Endothelial cell of umbilical vein (primary cell): Measurements from ENCODE around the gene GATAD2A.

Experiments
- CTCF ChIP-seq, 2 donors: IDR thresholded peaks; 1 replicate in 1 of 2; 2 replicates in 1 of 2; pipeline ENCODE4 v1.5.1; 2011; ENCODE audit warnings: low read length in 2 of 2, mild to moderate bottlenecking in 2 of 2, moderate library complexity in 2 of 2, control low read depth in 1 of 2, inconsistent platforms in 1 of 2, low read depth in 1 of 2; ENCODE audit not compliant: insufficient read depth in 1 of 2; ENCODE audit errors: extremely low read depth in 1 of 2
- EZH2 ChIP-seq: IDR thresholded peaks from 2 replicates; pipeline ENCODE4 v1.6.1; 2012; ENCODE audit warnings: borderline replicate concordance, low read depth, mild to moderate bottlenecking, moderate library complexity, low read length, inconsistent platforms; ENCODE audit not compliant: severe bottlenecking
- FOS ChIP-seq: IDR thresholded peaks from 2 replicates; pipeline ENCODE4 v1.6.1; 2011; ENCODE audit warnings: mild to moderate bottlenecking, low read length, moderate library complexity, borderline replicate concordance; ENCODE audit not compliant: insufficient read depth
- GATA2 ChIP-seq: IDR thresholded peaks from 2 replicates; pipeline ENCODE4 v1.7.0; 2011; ENCODE audit warnings: low read depth, mild to moderate bottlenecking, moderate library complexity, mixed read lengths, low read length; ENCODE audit not compliant: insufficient read length, insufficient read depth
- JUN ChIP-seq: IDR thresholded peaks from 2 replicates; pipeline ENCODE4 v1.6.1; 2011; ENCODE audit warnings: borderline replicate concordance, low read depth; ENCODE audit not compliant: insufficient read length, insufficient read depth
- MAX ChIP-seq: IDR thresholded peaks from 2 replicates; pipeline ENCODE4 v1.6.1; 2011; ENCODE audit not compliant: insufficient read depth, insufficient read length
- POLR2A ChIP-seq: IDR thresholded peaks from 2 replicates; pipeline ENCODE4 v1.6.1; 2012; ENCODE audit warnings: low read depth, mild to moderate bottlenecking, control low read depth, low read length
- POLR2AphosphoS5 ChIP-seq: IDR thresholded peaks from 2 replicates; pipeline ENCODE4 v1.6.1; 2012; ENCODE audit warnings: low read depth, mild to moderate bottlenecking, control low read depth, low read length, moderate library complexity; ENCODE audit not compliant: insufficient read depth

- TF ChIP-seq POLR2AphosphoS5 (no peak), POLR2A (no peak), CTCF (IDR thresholded peaks at IDR 0.05; ENCODE audit: extremely low read depth in 1 of 2, insufficient read depth in 1 of 2, low read depth in 1 of 2, low read length in 2 of 2) (no peak), MAX (no peak), FOS (no peak), EZH2 (no peak), GATA2 (no peak), JUN (no peak)
Measured at GRCh38 chr19:19451429-19452242, 46.2 kb downstream of the GATAD2A start.
